ENCODE measurements around the gene TBC1D22A. TPM values are rescaled to one million over a fixed set of nuclear protein-coding genes. Genes with fewer than 3 reads are reported as not detected.
"Not testable (repeated sequence)": the region's sequence is repeated elsewhere in the genome, so short reads cannot be mapped to it uniquely, and the experiment has no call there.

The TBC1D22A gene
- total RNA-seq, 1 experiment from 2014 or later = 8.2 TPM

GRCh38 chr22:46810856-46811786 lies 48.7 kb downstream of the TBC1D22A start:
- Histone ChIP-seq H3K36me3 (replicated peaks; ENCODE audit: control insufficient read depth, insufficient read depth, low read length) (no peaks in the 10 kb centered on the region), H3K27me3 (ENCODE audit: control insufficient read depth, insufficient read depth, low read length) (no peaks in the 10 kb centered on the region), H3K4me3 (ENCODE audit: insufficient read depth, low read depth, low read length) (no peak overlapping the region)
- no peak for DNase-seq

DNA sequence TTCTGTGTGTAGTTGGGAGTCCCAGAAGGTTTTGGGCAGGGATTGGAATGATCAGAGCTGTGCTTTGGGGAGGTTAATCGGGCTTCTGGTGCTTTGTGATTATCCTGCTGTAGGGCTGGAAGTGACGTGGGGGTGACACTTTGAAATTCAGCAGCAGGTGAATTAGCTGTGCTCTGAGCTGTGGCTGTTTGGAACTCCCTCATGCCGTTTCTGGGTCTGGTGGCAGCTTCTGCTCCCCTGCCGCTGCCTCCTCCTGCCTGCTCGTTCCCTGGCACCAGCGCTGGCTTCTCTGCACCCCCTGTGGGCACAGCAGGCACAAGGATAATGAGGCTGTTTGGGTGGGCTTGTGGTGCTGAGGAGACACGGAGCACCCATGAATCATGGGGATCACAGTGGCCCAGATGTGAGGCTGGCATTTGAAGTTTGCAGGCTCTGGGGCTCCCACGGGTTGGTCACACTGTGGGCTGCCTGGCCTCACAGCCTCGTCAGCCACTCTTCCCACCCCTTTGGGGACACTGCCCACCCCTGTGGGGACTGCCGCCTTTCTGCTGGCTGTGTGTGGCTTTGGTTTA lies 49.7 kb downstream of the TBC1D22A start:
- Histone ChIP-seq H3K4me3 (ENCODE audit: insufficient read depth, low read depth, low read length) (no peak overlapping the region), H3K36me3 (replicated peaks; ENCODE audit: control insufficient read depth, insufficient read depth, low read length) (no peaks in the 10 kb centered on the region), H3K27me3 (ENCODE audit: control insufficient read depth, insufficient read depth, low read length) (no peaks in the 10 kb centered on the region)
- no peak for DNase-seq

- no peaks in the 10 kb centered on the region for H3K36me3 ChIP-seq (replicated peaks; ENCODE audit: control insufficient read depth, insufficient read depth, low read length)
- no peak for DNase-seq
- no peak overlapping the region for H3K4me3 ChIP-seq (ENCODE audit: insufficient read depth, low read depth, low read length)
- no peaks in the 10 kb centered on the region for H3K27me3 ChIP-seq (ENCODE audit: control insufficient read depth, insufficient read depth, low read length)
Observed at GRCh38 chr22:46812788-46813187, 50.3 kb downstream of the TBC1D22A start.

GRCh38 chr22:46813816-46814597 lies 51.6 kb downstream of the TBC1D22A start:
- no peaks in the 10 kb centered on the region for H3K27me3 ChIP-seq (ENCODE audit: control insufficient read depth, insufficient read depth, low read length)
- H3K4me3 ChIP-seq (ENCODE audit: insufficient read depth, low read depth, low read length) = no peak overlapping the region
- no peaks in the 10 kb centered on the region for H3K36me3 ChIP-seq (replicated peaks; ENCODE audit: control insufficient read depth, insufficient read depth, low read length)
- DNase-seq = peak; percentile 26

- Histone ChIP-seq H3K36me3 (replicated peaks; ENCODE audit: control insufficient read depth, insufficient read depth, low read length) (no peaks in the 10 kb centered on the region), H3K27me3 (ENCODE audit: control insufficient read depth, insufficient read depth, low read length) (no peaks in the 10 kb centered on the region), H3K4me3 (ENCODE audit: insufficient read depth, low read depth, low read length) (no peak overlapping the region)
- DNase-seq = no peak
Observed at GRCh38 chr22:46815132-46815531, 52.7 kb downstream of the TBC1D22A start.

- Histone ChIP-seq H3K4me3 (ENCODE audit: insufficient read depth, low read depth, low read length) (no peak overlapping the region), H3K27me3 (ENCODE audit: control insufficient read depth, insufficient read depth, low read length) (no peaks in the 10 kb centered on the region), H3K36me3 (replicated peaks; ENCODE audit: control insufficient read depth, insufficient read depth, low read length) (no peaks in the 10 kb centered on the region)
- no peak for DNase-seq
Observed at GRCh38 chr22:46815559-46815895, 53.1 kb downstream of the TBC1D22A start.

DNA sequence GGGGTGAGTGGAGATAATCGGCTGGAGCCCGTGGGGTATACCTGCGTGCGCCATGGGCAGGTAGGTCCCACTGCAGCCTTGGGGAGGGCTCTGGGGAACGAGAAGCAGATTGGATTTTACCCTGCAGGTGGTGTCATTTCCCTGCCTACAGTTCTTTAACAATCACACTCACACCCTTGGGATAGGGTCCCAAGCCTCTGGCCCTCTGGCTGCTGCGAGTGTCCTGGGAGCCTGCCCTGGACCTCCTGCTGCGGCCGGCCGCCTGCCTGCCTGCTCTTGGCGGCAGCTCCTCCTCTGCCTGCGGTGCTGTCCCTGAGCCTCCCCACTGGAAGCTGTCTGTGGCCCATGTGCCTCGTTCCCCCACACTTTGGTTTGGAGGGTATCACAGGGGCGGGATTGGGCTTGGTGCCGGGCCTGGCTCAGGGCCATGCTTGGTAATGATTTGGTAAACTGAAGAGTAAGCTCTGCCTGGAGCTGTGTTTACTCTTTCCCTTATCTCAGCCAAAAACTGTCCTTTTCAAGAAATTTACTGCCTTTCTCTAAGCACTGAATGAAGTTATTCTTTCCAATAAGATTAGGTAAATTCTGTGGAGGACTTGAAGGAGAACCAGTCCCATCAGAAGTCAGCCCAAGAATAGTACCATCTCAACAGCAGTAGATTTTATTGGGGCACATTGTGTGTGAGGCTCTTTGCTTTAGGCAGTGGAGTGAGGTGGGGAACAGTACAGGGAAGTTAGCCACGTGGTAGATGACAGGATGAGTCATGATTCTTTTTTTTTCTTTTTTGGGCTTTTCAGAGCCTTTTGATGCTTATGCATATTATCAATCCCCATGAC lies 53.7 kb downstream of the TBC1D22A start:
- DNase-seq = peak; percentile 59
- Histone ChIP-seq H3K27me3 (ENCODE audit: control insufficient read depth, insufficient read depth, low read length) (no peaks in the 10 kb centered on the region), H3K36me3 (replicated peaks; ENCODE audit: control insufficient read depth, insufficient read depth, low read length) (no peaks in the 10 kb centered on the region), H3K4me3 (ENCODE audit: insufficient read depth, low read depth, low read length) (no peak overlapping the region)

GRCh38 chr22:46817390-46817789 lies 54.9 kb downstream of the TBC1D22A start:
- not testable (repeated sequence) for H3K4me3 ChIP-seq (ENCODE audit: insufficient read depth, low read depth, low read length); H3K27me3 ChIP-seq (ENCODE audit: control insufficient read depth, insufficient read depth, low read length)

GRCh38 chr22:46823248-46823647 lies 60.8 kb downstream of the TBC1D22A start:
- Histone ChIP-seq H3K27me3 (ENCODE audit: control insufficient read depth, insufficient read depth, low read length) (no peaks in the 10 kb centered on the region), H3K36me3 (replicated peaks; ENCODE audit: control insufficient read depth, insufficient read depth, low read length) (no peaks in the 10 kb centered on the region; the same call in 1 of the 2 replicates), H3K4me3 (ENCODE audit: insufficient read depth, low read depth, low read length) (no peak overlapping the region)
- peak; percentile 4 for DNase-seq

More at GRCh38 chr22:46817390-46817789, 54.9 kb downstream of the TBC1D22A start:
- not testable (repeated sequence) for DNase-seq; H3K36me3 ChIP-seq (replicated peaks; ENCODE audit: control insufficient read depth, insufficient read depth, low read length)

DNA sequence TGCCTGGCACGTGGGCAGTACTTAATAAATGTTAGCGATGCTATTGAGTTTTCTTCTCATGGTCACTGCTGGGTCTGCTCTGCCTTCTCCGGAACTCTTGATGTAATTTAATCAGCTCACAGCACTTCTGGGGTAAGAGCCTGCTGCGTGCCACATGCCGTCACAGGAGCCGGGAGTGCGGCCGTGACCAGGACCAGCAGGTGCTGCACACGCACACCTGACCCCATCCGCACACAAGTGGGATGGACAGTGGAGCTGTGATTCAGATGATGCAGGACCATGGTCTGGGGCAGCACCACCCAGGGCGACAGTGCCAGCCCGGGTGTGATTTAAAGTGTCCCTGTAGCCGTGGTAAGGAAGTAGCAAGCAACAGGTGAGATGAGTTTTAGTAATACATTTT lies 61.2 kb downstream of the TBC1D22A start:
- DNase-seq = peak; percentile 11
- Histone ChIP-seq H3K27me3 (ENCODE audit: control insufficient read depth, insufficient read depth, low read length) (no peaks in the 10 kb centered on the region), H3K36me3 (replicated peaks; ENCODE audit: control insufficient read depth, insufficient read depth, low read length) (no peaks in the 10 kb centered on the region; the same call in 1 of the 2 replicates), H3K4me3 (ENCODE audit: insufficient read depth, low read depth, low read length) (no peak overlapping the region)

DNA sequence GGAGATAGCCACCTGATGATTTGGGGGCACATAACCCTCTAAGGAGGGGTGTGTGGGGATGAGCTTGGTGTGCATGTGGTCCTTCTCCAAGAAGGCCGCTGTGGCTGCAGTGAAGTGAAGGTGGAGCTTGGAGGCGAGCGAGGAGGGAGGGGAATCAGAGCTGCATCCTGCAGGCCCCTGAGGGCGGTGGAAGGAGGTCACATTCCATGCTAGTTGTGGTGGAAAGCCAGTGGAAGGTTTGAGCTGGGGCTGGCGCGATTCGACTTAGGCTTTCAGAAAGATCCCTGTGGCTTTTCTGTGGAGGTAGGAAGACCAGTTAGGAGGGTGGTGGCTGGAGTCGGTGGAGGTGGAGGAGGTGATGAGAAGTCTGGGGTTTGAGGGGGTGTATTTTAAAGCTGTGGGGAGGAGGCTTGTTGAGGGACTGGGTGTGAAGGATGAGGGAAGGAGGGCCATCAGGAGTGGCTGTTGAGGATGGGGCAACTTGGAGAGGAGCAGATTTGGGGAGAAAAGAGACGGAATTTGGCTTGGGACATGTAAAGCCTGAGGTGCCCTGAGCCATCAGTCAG lies 62.0 kb downstream of the TBC1D22A start:
- no peaks in the 10 kb centered on the region; the same call in 1 of the 2 replicates for H3K36me3 ChIP-seq (replicated peaks; ENCODE audit: control insufficient read depth, insufficient read depth, low read length)
- H3K27me3 ChIP-seq (ENCODE audit: control insufficient read depth, insufficient read depth, low read length) = no peaks in the 10 kb centered on the region
- DNase-seq = peak; percentile 32
- H3K4me3 ChIP-seq (ENCODE audit: insufficient read depth, low read depth, low read length) = no peak overlapping the region

DNA sequence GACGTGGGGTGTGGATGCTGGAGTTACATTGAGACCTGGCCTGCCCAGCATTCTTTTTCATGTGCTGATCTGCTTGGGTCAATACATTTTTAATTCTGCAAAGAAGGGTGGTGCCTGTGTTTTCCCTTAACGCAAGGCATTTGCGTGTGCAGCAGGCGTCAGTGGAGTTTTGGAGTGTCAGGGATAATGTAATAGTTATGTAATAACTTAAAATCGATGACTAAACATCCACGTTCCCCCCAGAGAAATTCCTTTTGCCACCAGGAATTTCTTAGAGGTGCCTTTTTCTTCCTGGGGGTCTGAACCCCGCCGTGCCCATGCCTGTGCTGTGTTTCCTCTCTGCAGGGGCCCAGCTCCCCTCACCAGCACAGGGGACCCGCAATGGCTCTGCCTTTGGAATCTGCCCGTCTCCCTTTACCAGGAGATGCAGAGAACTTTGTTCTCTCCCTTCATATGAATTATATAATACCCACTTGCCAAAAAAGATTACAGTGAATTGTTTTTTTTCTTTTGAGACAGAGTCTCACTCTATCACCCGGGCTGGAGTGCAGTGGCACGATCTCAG lies 62.6 kb downstream of the TBC1D22A start:
- Histone ChIP-seq H3K36me3 (replicated peaks; ENCODE audit: control insufficient read depth, insufficient read depth, low read length) (no peaks in the 10 kb centered on the region; the same call in 1 of the 2 replicates), H3K4me3 (ENCODE audit: insufficient read depth, low read depth, low read length) (no peak overlapping the region), H3K27me3 (ENCODE audit: control insufficient read depth, insufficient read depth, low read length) (no peaks in the 10 kb centered on the region)
- peak; percentile 17 for DNase-seq

- peak; percentile 21 for DNase-seq
- no peak overlapping the region for H3K4me3 ChIP-seq (ENCODE audit: insufficient read depth, low read depth, low read length)
- no peaks in the 10 kb centered on the region for H3K27me3 ChIP-seq (ENCODE audit: control insufficient read depth, insufficient read depth, low read length)
- no peaks in the 10 kb centered on the region; the same call in 1 of the 2 replicates for H3K36me3 ChIP-seq (replicated peaks; ENCODE audit: control insufficient read depth, insufficient read depth, low read length)
Observed at GRCh38 chr22:46826438-46827135, 64.1 kb downstream of the TBC1D22A start.
